Measurements from ENCODE around the gene ESYT2. TPM values are rescaled to one million over a fixed set of nuclear protein-coding genes. Genes with fewer than 3 reads are reported as not detected.

Gene ESYT2
- total RNA-seq, 1 donor from 2014 or later = 60.9 TPM

DNA sequence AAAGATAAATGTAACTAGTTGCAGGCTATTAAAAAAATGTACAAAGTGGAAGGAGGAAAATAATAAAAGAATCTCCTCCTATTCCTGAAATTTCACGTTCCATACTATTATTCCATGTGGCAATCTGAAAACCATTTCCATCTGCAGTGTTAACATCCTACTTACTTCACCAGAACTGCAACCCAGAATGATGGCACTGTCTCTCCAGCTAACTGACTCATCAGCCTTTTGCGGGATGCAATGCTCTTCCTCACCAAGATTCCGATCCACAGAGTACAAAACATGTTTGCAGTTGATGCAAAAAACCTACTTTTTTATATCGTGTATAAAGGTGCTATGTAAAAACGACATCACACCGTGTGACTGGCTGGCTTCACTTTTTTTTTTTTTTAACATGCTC is 50.8 kb downstream of the ESYT2 start:
- Mint-ChIP-seq H3K27me3 (ENCODE audit: low read depth, unreplicated experiment) (no peaks in the 10 kb centered on the region), H3K27ac (ENCODE audit: unreplicated experiment) (no peak overlapping the region), H3K9me3 (ENCODE audit: unreplicated experiment) (no peaks in the 10 kb centered on the region), H3K36me3 (ENCODE audit: low read depth, unreplicated experiment) (peaks cover 2% of the 10 kb centered on the region), H3K4me3 (ENCODE audit: unreplicated experiment) (no peak overlapping the region), H3K4me1 (ENCODE audit: low read depth, unreplicated experiment) (peaks cover 10% of the 10 kb centered on the region)
- no peak overlapping the region for H3K9ac ChIP-seq (ENCODE audit: low read length)
- H4K20me1 ChIP-seq (ENCODE audit: insufficient read depth, low read length) = peaks cover 31% of the 10 kb centered on the region
- H2AFZ ChIP-seq (ENCODE audit: low read depth, low read length) = no peak overlapping the region
- H3K79me2 ChIP-seq (ENCODE audit: insufficient read depth, low read length) = no peaks in the 10 kb centered on the region
- no peaks in the 10 kb centered on the region for H3K9me3 ChIP-seq (ENCODE audit: insufficient read depth, low read depth, low read length)
- peak; percentile 46 for DNase-seq (ENCODE audit: low read depth)
- no peak overlapping the region for H3K4me3 ChIP-seq (ENCODE audit: insufficient read depth, low read depth, low read length)
- H3K4me1 ChIP-seq (ENCODE audit: insufficient read depth, low read length) = no peaks in the 10 kb centered on the region
- H3K27me3 ChIP-seq (ENCODE audit: insufficient read depth, low read length) = no peaks in the 10 kb centered on the region
- H3K36me3 ChIP-seq (ENCODE audit: insufficient read depth, low read length) = peaks cover 32% of the 10 kb centered on the region
- no peak overlapping the region for H3K4me2 ChIP-seq (ENCODE audit: low read length)
- FAIRE-seq = no peak
- no peak overlapping the region for H3K27ac ChIP-seq (ENCODE audit: low read depth, low read length)
- TF ChIP-seq EZH2 (IDR thresholded peaks at IDR 0.05; ENCODE audit: insufficient read depth, low read length) = no peak
- TF ChIP-seq, protein P1, sequence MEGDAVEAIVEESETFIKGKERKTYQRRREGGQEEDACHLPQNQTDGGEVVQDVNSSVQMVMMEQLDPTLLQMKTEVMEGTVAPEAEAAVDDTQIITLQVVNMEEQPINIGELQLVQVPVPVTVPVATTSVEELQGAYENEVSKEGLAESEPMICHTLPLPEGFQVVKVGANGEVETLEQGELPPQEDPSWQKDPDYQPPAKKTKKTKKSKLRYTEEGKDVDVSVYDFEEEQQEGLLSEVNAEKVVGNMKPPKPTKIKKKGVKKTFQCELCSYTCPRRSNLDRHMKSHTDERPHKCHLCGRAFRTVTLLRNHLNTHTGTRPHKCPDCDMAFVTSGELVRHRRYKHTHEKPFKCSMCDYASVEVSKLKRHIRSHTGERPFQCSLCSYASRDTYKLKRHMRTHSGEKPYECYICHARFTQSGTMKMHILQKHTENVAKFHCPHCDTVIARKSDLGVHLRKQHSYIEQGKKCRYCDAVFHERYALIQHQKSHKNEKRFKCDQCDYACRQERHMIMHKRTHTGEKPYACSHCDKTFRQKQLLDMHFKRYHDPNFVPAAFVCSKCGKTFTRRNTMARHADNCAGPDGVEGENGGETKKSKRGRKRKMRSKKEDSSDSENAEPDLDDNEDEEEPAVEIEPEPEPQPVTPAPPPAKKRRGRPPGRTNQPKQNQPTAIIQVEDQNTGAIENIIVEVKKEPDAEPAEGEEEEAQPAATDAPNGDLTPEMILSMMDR (IDR thresholded peaks at IDR 0.05; ENCODE audit: insufficient read depth, low read depth, low read length) = no peak

DNA sequence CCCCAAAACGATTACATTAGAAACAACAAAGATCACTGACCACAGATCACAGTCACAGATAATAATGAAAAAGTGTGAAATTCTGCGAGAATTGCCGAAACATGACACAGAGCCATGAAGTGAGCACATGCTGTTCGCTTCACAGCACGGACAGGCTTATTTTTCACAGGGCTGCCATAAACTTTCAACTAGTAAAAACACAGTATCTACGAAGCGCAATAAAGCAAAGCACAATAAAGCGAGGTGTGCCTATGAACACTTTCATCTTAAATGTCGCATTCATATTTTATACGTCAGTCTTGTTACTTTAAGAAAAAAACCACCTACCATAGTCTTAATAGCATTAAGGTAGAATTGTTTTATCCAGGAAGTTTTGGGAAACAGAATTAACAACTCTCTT is 51.5 kb downstream of the ESYT2 start:
- no peak overlapping the region for H3K4me2 ChIP-seq (ENCODE audit: low read length)
- DNase-seq (ENCODE audit: low read depth) (no peak), FAIRE-seq (no peak)
- no peak overlapping the region for H2AFZ ChIP-seq (ENCODE audit: low read depth, low read length)
- H3K4me3 ChIP-seq (ENCODE audit: insufficient read depth, low read depth, low read length) = no peak overlapping the region
- H3K9ac ChIP-seq (ENCODE audit: low read length) = no peak overlapping the region
- Mint-ChIP-seq H3K9me3 (ENCODE audit: unreplicated experiment) (no peaks in the 10 kb centered on the region), H3K4me3 (ENCODE audit: unreplicated experiment) (no peak overlapping the region), H3K4me1 (ENCODE audit: low read depth, unreplicated experiment) (peaks cover 10% of the 10 kb centered on the region), H3K36me3 (ENCODE audit: low read depth, unreplicated experiment) (peaks cover 2% of the 10 kb centered on the region), H3K27me3 (ENCODE audit: low read depth, unreplicated experiment) (no peaks in the 10 kb centered on the region), H3K27ac (ENCODE audit: unreplicated experiment) (no peak overlapping the region)
- H3K9me3 ChIP-seq (ENCODE audit: insufficient read depth, low read depth, low read length) = no peaks in the 10 kb centered on the region
- no peaks in the 10 kb centered on the region for H3K27me3 ChIP-seq (ENCODE audit: insufficient read depth, low read length)
- no peak overlapping the region for H3K27ac ChIP-seq (ENCODE audit: low read depth, low read length)
- H3K36me3 ChIP-seq (ENCODE audit: insufficient read depth, low read length) = peaks cover 31% of the 10 kb centered on the region
- H4K20me1 ChIP-seq (ENCODE audit: insufficient read depth, low read length) = peaks cover 31% of the 10 kb centered on the region
- no peaks in the 10 kb centered on the region for H3K79me2 ChIP-seq (ENCODE audit: insufficient read depth, low read length)
- TF ChIP-seq EZH2 (IDR thresholded peaks at IDR 0.05; ENCODE audit: insufficient read depth, low read length) = no peak
- H3K4me1 ChIP-seq (ENCODE audit: insufficient read depth, low read length) = no peaks in the 10 kb centered on the region

- no peak overlapping the region for H3K4me3 Mint-ChIP-seq (ENCODE audit: unreplicated experiment)
- no peak overlapping the region for H3K27ac ChIP-seq (ENCODE audit: low read depth, low read length)
- peaks cover 19% of the 10 kb centered on the region for H3K36me3 ChIP-seq (ENCODE audit: insufficient read depth, low read length)
- H3K9me3 ChIP-seq (ENCODE audit: insufficient read depth, low read depth, low read length) = no peaks in the 10 kb centered on the region
- no peaks in the 10 kb centered on the region for H3K27me3 ChIP-seq (ENCODE audit: insufficient read depth, low read length)
- H4K20me1 ChIP-seq (ENCODE audit: insufficient read depth, low read length) = peaks cover 23% of the 10 kb centered on the region
- no peaks in the 10 kb centered on the region for H3K79me2 ChIP-seq (ENCODE audit: insufficient read depth, low read length)
- H3K27me3 Mint-ChIP-seq (ENCODE audit: low read depth, unreplicated experiment) = no peaks in the 10 kb centered on the region
- H3K4me1 Mint-ChIP-seq (ENCODE audit: low read depth, unreplicated experiment) = peaks cover 10% of the 10 kb centered on the region
- H3K36me3 Mint-ChIP-seq (ENCODE audit: low read depth, unreplicated experiment) = peaks cover 2% of the 10 kb centered on the region
- H3K4me3 ChIP-seq (ENCODE audit: insufficient read depth, low read depth, low read length) = no peak overlapping the region
- H3K9me3 Mint-ChIP-seq (ENCODE audit: unreplicated experiment) = no peaks in the 10 kb centered on the region
- FAIRE-seq (no peak), DNase-seq (ENCODE audit: low read depth) (no peak)
- no peak overlapping the region for H3K9ac ChIP-seq (ENCODE audit: low read length)
- H3K4me1 ChIP-seq (ENCODE audit: insufficient read depth, low read length) = no peaks in the 10 kb centered on the region
- no peak overlapping the region for H3K27ac Mint-ChIP-seq (ENCODE audit: unreplicated experiment)
- no peak overlapping the region for H2AFZ ChIP-seq (ENCODE audit: low read depth, low read length)
- TF ChIP-seq, protein P1 (IDR thresholded peaks at IDR 0.05; ENCODE audit: insufficient read depth, low read depth, low read length) = no peak
- no peak for TF ChIP-seq EZH2 (IDR thresholded peaks at IDR 0.05; ENCODE audit: insufficient read depth, low read length)
- no peak overlapping the region for H3K4me2 ChIP-seq (ENCODE audit: low read length)
Observed at GRCh38 chr7:158776474-158776873, 52.8 kb downstream of the ESYT2 start.

All from astrocyte (in vitro differentiated cells and primary cell).